GM19351 (cell line): ENCODE measurements around the gene HIC1.

Experiments
- ATAC-seq: cut with Tn5 transposase; IDR thresholded peaks from one replicate; pipeline ENCODE4 v1.9.1; 2021; ENCODE audit warnings: mild to moderate bottlenecking, moderate library complexity; ENCODE audit not compliant: unreplicated experiment

Gene HIC1

GRCh38 chr17:2059547-2060384, 4.9 kb downstream of the HIC1 start:
- ATAC-seq: no peak

GRCh38 chr17:2060385-2060658, 5.4 kb downstream of the HIC1 start:
- no peak for ATAC-seq

GRCh38 chr17:2060681-2061440, 6.0 kb downstream of the HIC1 start:
- ATAC-seq: no peak

GRCh38 chr17:2061441-2061958, 6.6 kb downstream of the HIC1 start:
- no peak for ATAC-seq

GRCh38 chr17:2062571-2063183, 7.8 kb downstream of the HIC1 start:
- no peak for ATAC-seq

GRCh38 chr17:2063261-2064146, 8.6 kb downstream of the HIC1 start:
- ATAC-seq: no peak

GRCh38 chr17:2064147-2064489, 9.2 kb downstream of the HIC1 start:
- no peak for ATAC-seq

GRCh38 chr17:2064520-2064971, 9.6 kb downstream of the HIC1 start:
- no peak for ATAC-seq

GRCh38 chr17:2064980-2065785, 10.3 kb downstream of the HIC1 start:
- ATAC-seq: no peak

- ATAC-seq: no peak
Measured at GRCh38 chr17:2065949-2066400, 11.1 kb downstream of the HIC1 start.

- no peak for ATAC-seq
Measured at GRCh38 chr17:2067048-2067561, 12.2 kb downstream of the HIC1 start.

- ATAC-seq: no peak
Measured at GRCh38 chr17:2067608-2068024, 12.7 kb downstream of the HIC1 start.

GRCh38 chr17:2068031-2068518, 13.2 kb downstream of the HIC1 start:
- no peak for ATAC-seq

GRCh38 chr17:2068519-2069051, 13.7 kb downstream of the HIC1 start:
- ATAC-seq: no peak

GRCh38 chr17:2070241-2071023, 15.5 kb downstream of the HIC1 start:
- ATAC-seq: peak; percentile 69

GRCh38 chr17:2071024-2071385, 16.1 kb downstream of the HIC1 start:
- ATAC-seq: no peak

GRCh38 chr17:2071455-2072281, 16.8 kb downstream of the HIC1 start:
- ATAC-seq: no peak

GRCh38 chr17:2074919-2075318, 20.0 kb downstream of the HIC1 start:
- no peak for ATAC-seq
